Measurements from ENCODE around the gene PLP2.

DNA sequence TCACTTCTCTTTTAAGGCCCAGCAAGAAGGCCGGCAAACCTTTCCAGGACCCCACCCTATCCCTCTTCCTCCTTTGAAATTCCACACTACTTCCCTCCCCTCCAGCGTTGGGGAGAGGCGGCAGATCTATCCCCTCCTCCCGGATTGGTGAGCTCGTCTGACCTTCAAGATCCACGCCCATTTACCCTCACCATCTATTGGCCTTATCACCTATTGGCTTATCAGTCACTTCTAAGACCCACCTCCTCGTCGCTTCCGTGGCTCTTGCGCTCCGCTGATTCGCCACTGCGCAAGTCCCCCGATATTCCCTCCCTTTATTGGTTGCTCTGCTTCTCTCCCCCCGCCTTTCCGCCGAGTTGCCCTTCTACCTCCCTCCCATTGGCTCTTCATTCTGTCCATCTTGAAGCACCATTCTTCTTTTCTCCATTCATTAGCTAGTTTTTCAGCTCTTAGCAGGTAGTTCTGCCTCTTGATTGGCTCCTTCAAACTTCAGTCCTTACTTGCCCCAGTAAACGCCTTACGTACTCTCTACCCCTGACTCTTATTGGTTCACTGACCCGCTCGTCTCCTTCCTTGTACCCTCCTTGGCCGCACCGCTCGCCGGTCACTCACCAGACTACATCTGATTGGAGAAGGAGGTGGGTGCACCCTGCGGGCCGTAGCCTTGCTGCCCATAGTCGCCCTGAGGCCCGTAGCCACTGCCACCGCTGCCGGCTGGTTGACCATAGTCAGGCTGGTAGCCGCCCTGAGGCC, 19.3 kb downstream of the PLP2 start:
- TF ChIP-seq, protein P1, sequence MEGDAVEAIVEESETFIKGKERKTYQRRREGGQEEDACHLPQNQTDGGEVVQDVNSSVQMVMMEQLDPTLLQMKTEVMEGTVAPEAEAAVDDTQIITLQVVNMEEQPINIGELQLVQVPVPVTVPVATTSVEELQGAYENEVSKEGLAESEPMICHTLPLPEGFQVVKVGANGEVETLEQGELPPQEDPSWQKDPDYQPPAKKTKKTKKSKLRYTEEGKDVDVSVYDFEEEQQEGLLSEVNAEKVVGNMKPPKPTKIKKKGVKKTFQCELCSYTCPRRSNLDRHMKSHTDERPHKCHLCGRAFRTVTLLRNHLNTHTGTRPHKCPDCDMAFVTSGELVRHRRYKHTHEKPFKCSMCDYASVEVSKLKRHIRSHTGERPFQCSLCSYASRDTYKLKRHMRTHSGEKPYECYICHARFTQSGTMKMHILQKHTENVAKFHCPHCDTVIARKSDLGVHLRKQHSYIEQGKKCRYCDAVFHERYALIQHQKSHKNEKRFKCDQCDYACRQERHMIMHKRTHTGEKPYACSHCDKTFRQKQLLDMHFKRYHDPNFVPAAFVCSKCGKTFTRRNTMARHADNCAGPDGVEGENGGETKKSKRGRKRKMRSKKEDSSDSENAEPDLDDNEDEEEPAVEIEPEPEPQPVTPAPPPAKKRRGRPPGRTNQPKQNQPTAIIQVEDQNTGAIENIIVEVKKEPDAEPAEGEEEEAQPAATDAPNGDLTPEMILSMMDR (conservative IDR thresholded peaks at IDR 0.05; ENCODE audit: low read length), result no peak
- TF ChIP-seq EZH2phosphoT487 (IDR thresholded peaks at IDR 0.05; ENCODE audit: borderline replicate concordance), result no peak

Measured in Loucy (cell line).